ENCODE data around the gene PGA3.
"Not testable (repeated sequence)": the region's sequence is repeated elsewhere in the genome, so short reads cannot be mapped to it uniquely, and the experiment has no call there.

PGA3 gene

DNA sequence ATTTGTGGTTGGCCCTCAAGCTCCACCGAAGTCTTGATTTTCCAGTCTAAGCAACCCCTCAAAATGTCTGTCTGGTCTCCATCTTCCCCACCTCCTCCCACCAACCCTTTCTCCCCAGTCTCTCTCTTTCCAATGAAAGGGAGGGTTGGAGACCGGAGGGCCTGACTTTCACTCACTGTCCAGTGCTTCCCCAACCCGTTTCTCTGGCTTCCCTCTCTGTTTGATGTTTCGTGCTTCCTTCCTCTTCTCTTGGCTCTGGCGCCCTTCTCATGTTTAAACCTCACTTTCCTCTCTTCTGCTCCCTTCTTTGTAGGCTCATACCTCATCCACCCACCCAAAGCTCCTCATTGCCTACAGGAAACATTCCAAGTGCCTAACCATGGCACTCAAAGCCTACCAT is 31.0 kb upstream of the PGA3 start:
- no peak for DNase-seq

DNA sequence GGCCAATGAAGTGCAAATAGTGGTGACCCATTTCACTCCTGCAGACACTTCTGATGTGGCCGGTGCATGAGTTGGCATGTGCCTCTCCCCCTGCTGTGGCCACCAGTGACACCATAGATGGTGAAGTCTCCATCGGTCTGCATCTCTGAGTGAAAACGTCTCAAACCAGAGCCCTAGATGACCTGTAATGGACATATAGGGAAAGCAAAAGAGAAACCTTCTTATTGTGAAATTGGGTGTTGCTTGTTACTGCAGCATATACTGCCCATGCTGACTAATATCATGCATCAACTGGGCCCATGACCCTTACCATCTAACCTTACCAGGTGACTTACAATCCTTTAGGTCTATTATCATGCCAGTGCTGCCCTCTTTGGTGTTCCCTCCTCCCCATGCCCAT is 30.4 kb upstream of the PGA3 start:
- no peak for DNase-seq

DNA sequence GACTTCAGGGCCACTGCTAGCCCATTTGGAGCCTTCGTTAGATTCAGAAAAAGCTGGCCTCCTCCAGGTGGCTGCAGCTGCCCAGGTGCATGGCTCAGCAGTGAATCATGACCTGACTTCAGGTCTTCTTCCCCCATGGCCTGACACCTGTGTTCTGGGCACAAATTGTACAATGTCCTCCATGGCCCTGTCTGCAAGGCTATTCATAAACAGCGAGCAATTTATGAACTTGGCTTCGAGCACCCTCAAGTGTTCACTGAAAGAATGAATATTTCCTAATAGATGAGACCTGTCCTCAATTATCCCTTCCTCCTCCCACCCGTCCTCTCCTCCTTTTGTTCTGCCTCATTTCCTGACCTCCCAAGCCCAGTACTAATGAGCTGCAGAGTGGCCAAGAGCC is 29.9 kb upstream of the PGA3 start:
- DNase-seq: peak; percentile 48 to 51

DNA sequence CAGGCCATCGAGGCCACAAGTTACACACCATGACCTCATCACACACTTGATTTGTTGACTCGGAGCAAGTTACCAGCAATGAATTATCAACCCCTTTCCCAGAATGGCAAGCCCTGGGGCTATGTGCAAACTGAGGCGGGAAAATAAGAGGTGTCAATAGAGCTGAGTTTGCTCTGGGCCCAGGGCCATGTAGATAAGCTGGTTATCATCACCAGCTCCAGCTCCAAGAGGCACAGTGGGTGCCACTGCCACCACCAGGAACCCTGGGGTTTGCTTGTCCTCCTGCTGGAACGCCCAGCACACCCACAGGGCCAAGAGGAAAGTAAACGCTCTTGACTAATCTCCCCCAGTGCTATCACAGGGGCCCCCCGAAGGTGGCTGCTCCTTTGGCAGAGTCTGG is 29.0 kb upstream of the PGA3 start:
- no peak for DNase-seq

DNA sequence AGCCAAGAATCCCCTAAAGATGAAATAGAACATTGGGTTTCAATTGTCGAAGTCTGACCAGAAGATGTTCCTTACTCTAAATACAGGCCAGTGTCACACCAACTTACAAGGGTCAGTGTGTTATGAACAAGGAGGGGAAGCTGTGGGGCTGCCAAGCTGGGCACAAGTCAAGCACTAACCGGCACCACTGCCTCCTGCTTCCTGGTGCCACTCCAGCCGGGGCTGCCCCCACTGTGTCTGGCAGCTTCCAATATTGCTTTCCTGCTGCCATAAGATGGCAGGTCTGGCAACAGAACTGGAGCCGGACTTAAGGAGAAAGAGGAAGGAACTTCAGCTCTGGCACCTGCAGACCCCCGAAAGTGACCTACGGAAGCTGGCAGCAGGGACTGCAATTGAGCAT is 28.4 kb upstream of the PGA3 start:
- no peak for DNase-seq

DNA sequence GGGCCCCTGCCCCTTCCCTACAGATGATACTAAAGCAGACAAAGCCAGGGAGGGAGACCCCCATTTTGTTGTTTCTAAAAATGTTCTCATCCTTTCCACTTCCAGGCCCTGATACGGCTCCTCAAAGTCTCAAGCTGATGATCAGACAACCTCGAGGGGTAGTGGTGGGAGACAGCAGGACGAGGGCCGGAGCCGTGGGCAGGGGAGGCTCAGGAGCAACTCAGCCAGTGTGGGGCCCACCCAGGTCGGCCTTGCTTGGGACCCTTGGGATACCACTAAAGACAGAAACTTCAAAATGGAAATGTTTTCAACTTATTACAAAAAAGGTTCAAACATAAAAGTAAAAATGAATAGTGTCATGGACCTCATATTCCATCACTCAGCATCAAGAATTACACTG is 26.9 kb upstream of the PGA3 start:
- no peak for DNase-seq

DNA sequence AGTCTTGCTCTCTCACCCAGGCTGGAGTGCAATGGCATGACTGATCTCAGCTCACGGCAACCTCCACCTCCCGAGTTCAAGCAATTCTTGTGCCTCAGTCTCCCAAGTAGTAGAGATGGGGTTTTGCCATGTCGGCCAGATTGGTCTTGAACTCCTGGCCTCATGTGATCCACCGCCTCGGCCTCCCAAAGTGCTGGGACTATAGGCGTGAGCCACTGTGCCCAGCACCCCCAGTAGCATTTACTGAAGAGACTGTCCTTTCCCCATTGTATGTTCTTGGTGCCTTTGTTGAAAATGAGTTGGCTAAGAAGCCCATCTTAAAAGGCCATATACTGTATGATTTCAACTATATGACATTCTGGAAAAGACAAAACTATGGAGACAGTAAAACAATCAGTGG is 23.1 kb upstream of the PGA3 start:
- DNase-seq: not testable (repeated sequence)

DNA sequence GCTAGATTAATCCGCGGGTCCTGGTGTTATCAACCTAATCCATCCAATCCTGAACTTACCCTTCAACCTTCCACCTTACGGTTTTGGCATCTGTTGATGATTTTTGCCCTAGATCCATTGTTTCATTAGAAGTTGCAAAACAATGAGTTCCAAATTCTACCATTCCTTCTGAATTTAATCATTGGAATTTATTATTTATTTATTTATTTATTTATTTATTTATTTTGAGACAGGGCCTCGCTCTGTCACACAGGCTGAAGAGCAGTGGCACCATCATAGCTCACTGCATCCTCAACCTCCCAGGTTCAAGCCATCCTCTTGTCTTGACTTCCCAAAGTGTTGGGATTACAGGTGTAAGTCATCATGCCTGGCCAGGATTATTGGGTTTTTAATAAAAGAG is 21.8 kb upstream of the PGA3 start:
- no peak for DNase-seq

DNA sequence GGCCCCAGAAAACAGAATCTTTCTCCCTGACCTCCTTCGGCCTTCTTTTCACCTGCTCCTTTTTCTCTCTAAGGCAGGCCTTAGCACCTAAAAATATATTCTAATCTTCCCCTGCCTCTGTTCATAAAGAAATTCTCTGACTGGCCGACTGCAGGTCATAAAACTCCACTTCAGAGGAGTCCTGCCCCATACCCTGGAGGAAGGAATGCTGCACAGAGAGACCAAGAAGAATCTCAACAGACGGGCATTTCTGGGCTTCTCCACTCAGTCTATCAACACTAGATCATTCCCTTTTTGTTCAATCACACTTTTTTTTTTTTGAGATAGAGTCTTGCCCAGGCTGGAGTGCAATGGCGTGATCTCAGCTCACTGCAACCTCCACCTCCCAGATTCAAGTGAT is 19.7 kb upstream of the PGA3 start:
- DNase-seq: no peak

DNA sequence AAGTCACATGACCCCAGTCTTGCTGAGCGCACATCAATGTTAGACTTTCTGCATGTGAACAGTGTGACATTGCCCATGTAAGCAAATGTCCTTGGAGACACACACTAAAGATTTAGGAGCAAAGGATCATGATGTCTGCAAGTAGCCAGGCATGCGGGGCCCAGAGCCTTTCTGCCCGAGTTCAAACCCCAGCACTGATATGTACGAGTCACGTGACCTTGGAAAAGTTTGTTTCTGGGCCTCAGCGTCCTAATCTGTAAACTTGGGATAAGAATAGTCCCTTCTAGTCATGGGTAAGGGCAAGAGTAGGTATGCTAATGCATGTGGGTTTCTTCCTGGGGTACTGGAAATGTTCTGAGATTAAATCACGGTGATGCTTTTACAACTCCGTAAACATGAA is 16.8 kb upstream of the PGA3 start:
- DNase-seq: no peak

DNA sequence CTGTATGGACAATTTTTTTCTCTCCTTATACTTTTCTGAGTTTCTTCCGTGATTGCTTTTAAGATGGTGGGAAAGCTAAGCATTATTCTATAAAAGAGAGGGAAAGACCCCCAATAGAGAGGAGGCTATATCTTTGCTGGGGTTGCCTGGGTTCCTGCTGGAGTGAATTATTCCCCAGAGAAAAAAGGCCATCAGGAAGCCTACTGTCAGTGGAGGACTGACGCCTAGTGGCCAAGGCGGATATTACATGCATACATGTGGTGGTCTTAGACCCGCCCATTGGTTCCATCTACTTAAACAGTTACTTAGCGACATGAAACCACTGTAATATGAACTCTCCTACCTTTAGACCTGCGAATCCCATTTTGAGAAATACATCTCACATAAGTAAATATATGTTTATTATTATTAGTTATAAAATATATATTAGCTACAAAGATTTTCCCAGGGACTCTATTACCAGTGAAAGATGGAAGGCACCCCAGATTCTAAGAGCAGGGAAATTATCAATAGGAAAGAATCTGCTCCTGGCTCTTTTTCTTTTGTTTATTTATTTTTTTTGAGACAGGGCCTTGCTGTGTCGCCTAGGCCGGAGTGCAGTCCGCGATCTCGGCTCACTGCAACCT is 15.7 kb upstream of the PGA3 start:
- peak; percentile 42 to 86 for DNase-seq

DNA sequence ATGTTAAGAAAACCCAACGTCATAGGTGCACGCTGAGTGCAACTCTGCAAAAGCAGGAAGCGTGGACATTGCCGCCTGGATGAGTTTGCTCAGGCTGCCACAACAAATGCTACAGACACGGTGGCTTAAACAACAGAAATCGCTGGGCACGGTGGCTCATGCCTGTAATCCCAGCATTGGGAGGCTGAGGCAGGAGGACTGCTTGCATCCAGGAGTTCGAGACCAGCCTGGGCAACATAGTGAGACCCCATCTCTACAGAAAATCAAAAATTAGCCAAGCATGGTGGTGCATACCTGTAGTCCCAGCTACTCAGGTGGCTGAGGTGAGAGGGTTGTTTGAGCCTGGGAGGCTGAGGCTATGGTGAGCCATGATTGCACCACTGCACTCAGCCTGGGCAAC is 13.4 kb upstream of the PGA3 start:
- DNase-seq: no peak

DNA sequence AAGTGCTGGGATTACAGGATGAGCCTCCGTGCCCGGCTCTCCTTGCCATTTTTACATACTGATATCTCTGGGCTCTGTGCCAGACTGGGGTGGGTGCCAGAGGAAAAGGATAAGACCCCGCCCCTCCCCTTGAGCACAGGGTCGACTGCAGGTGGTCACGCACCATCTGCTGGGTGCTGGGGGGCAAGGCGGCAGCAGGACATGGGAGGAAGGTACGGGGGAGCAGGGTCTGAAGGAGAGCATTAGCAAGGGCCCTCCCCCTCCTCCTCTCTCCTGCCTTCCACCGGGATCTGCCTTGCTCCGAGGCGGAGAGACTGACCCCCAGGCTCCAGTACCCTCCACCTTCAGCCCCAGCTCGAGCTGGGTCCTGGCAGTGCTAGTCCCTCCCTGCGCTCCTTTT is 9.7 kb upstream of the PGA3 start:
- DNase-seq: peak; percentile 92 to 96

DNA sequence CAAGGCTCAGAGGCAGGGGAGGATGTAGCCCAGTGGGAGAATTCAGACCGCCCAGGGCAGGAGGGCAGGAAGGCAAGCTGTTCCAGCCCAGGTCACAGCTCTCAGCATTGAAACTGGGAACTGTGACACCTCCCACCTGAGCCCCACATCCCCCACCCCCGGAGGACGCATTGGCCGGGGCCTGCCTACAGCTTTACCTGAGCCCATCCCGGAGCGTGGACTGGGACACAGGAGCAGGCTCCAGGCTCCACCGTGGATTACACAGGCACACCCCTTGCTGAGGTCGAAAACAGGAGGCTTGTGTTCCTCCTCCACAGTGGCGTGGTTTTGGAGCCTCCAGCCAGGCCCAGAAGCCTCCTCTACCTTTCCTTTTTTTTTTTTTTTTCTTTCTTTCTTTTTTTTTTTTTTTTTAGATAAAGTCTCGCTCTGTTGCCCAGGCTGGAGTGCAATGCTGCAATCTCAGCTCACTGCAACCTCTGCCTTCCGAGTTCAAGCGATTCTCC is 9.1 kb upstream of the PGA3 start:
- DNase-seq: no peak

DNA sequence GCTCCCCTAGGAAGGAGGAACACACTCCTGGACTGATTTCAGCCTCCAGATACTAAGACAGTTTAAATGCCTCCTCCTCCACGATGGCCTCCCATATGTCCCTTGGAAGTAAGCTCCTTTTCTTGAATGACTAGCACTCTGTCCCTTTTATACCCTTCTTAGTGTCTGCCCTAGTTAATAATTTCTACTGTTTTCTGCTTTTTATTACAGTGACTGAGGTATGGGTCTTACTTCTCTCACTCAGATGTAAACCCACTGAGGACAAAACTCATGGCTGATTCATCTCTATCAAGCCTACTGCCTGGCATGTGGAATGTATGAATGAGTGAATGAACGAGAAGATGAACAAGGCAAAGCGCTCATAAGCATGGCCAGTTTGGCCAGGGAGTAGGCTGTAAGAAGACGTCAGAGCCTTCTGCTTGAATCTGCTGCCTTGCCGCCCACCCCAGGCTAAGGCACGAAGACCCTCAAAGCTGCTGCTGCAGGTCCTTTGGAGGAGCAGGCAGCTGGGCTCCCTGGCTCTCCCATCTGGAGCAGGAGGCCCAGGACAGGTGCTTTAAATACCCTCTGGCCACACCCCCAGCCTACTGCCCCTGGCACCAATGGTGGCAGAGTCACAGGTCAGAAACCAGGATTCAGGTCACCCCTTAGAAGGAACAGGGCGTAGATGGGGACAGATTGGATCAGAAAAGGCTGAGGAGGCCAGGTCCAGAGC is 8.2 kb upstream of the PGA3 start:
- DNase-seq: peak in 1 of 2 experiments; percentile 8

DNA sequence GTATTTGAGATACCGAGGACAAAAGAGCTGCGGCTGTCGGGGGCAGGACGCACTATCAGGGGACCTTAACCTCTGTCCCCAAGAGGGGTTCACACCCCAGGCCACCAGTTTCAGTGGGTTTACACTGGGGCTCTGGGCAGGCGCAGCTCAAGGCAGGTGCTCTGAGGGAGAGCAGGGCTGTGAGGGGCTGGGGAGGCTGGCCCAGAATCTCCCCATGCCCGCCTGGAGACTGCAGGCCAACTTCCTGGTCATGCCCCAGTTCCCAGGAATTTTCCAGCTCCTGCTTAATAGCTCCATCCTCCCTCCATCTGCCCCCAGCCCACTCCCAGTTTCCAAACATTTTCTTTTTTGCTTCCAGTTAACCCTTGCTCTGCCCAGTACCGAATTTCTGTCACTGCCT is 7.6 kb upstream of the PGA3 start:
- DNase-seq: no peak

DNA sequence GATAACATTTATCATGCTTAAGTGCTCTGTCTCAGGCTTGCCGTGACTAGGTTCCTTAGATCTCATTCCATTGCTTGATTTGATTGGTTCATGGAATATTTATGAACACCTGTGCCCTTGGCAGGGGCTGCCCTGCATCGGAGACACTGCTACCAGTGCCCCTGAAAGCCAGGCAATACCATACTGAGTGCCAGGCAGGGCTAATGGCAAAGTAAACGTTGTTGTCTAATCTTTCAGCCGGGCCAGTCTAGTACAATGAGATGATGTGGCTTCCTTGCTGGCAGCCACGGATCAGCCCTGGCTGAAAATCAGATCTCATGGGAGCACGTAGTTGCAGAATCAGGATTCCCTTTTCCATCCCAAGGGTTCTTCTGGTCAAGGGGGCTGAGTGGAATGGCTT is 5.0 kb upstream of the PGA3 start:
- no peak for DNase-seq

DNA sequence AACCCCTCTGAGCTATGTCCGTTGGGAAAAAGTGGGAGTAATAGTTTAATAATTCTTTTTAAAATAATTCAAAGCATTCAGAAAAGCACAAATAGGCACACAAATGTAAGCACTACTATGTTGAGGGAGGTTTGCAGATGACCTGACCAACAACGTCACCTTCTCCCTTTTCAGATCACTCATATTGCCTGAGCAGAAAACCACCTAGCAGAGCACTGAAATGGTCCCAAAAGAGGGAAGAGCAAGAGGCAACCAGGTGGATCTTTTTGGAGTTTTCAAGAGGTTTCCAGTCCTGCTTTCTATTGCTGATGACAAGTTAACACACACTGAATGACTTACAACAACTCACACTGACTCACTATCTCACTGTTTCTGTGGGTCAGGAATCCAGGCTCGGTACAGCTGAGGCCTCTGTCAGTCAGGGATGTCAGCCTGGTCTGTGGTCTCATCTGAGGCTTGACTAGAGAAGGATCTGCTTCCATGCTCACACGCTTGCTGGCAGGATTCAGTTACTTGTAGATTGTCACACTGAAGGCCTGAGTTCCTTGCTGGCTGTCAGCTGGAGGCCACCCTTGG is 4.3 kb upstream of the PGA3 start:
- no peak for DNase-seq

DNA sequence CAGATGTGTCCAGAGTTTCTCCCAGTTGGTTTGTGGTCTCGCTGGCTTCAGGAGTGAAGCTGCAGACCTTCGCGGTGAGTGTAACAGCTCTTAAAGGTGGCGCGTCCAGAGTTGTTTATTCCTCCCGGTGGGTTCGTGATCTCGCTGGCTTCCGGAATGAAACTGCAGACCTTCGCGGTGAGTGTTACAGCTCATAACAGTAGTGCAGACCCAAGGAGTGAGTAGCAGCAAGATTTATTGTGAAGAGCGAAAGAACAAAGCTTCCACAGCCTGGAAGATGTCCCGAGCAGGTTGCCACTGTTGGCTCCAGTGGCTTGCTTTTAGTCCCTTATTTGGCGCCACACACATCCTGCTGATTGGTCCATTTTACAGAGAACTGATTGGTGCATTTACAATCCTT is 1.8 kb upstream of the PGA3 start:
- DNase-seq: no peak

DNA sequence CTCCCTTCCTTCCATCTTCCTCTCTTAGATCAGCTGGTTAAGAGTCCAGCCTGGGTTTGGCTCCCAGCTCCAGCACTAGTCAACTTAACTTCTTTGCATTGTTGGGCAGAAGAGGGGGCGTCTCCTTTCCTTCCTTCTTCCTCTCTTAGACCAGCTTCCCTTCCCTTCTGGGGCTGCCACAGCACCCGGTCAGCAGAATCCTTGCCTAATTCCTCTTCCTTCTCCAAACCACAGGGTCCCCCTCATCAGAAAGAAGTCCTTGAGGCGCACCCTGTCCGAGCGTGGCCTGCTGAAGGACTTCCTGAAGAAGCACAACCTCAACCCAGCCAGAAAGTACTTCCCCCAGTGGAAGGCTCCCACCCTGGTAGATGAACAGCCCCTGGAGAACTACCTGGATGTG is 558 bp downstream of the PGA3 start:
- DNase-seq: not testable (repeated sequence)

DNA sequence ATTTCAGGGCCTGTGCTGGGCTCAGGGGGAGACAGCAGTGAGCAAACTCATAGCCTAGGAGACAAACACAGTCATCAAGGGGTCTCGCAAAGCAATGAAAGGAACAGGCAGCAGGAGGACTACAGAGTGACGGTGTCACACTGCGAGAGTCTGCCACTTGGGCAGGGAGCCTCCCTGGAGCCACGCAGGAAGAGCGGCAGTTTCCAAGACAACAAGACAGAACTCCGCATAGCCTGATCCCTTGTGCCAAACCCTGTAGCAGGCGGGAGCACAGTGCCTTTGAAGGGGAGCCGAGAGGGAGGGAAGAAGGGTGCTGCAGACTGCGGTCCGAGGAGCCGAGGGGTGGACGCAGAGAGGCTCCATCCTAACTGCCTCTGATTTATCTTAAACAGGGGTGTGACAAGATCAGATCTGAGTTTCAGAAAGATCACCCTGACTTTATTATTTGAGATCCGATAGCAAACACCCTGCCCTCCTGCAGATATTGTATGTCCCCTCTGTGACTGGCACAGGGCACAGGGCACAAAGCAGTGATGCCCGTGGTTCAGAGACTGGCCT is 1.3 kb downstream of the PGA3 start:
- not testable (repeated sequence) for DNase-seq

DNA sequence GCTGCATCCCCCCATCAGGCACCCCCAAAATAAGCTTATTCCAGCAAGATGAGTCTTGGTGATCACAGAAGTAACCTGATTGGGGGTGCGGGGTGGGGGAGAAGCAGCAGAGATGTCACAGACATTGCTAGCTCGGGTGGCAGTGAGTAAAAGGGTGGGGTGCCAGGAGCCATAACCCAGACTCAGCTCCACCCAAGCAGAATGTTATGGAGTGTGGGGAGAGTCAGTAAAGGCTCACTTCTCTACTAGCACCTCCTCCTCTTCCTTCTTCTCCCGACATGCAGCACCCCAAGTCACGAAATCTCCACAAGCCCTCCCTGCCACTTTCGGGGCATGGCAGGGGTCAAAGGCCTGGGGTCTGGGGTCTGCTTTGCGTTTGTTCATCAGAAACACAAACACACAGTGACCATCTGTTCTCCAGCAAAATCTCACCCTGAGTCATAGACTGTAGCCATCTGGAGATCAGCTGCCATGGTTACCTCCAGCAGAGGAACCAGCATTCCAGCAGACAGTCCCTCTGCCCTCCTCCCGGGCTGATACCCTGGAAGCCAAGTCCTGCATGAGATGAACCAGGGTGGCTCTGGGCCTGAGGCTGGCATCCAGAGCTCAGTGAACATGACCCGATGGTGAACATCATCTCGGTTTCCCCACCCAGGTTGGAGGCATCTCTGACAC is 4.5 kb downstream of the PGA3 start:
- DNase-seq: not testable (repeated sequence)

DNA sequence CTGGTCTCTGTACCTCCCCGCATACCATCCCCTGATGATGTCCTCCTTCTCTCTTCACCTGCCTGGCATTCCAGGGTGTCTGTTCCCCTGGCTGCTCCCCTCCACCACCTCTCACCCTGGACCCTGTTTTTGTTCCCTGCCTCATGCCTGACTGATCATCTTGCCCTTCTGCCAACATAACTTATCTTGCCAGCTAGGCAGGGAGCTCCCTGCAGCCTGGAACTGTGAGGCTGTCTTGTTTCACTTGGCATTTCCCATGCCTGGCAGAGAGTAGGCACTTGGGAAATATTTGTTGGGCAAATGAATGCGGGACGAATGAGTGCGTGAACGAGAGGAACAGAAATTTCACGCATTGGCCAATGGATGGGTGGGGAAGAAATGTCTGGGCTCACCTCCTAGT is 7.3 kb downstream of the PGA3 start:
- not testable (repeated sequence) for DNase-seq
